NCI-H345 (cell line): Measurements from ENCODE around the gene CKAP2.
"Not testable (repeated sequence)": the region's sequence is repeated elsewhere in the genome, so short reads cannot be mapped to it uniquely, and the experiment has no call there.

ENCODE experiments used
- DNase-seq: peaks from one replicate; lab custom pipeline; 2025; lab: John Stamatoyannopoulos, UW

CKAP2 gene, protein sequence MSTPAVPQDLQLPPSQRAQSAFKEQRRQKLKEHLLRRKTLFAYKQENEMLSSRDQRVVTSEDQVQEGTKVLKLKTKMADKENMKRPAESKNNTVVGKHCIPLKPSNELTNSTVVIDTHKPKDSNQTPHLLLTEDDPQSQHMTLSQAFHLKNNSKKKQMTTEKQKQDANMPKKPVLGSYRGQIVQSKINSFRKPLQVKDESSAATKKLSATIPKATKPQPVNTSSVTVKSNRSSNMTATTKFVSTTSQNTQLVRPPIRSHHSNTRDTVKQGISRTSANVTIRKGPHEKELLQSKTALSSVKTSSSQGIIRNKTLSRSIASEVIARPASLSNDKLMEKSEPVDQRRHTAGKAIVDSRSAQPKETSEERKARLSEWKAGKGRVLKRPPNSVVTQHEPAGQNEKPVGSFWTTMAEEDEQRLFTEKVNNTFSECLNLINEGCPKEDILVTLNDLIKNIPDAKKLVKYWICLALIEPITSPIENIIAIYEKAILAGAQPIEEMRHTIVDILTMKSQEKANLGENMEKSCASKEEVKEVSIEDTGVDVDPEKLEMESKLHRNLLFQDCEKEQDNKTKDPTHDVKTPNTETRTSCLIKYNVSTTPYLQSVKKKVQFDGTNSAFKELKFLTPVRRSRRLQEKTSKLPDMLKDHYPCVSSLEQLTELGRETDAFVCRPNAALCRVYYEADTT

DNA sequence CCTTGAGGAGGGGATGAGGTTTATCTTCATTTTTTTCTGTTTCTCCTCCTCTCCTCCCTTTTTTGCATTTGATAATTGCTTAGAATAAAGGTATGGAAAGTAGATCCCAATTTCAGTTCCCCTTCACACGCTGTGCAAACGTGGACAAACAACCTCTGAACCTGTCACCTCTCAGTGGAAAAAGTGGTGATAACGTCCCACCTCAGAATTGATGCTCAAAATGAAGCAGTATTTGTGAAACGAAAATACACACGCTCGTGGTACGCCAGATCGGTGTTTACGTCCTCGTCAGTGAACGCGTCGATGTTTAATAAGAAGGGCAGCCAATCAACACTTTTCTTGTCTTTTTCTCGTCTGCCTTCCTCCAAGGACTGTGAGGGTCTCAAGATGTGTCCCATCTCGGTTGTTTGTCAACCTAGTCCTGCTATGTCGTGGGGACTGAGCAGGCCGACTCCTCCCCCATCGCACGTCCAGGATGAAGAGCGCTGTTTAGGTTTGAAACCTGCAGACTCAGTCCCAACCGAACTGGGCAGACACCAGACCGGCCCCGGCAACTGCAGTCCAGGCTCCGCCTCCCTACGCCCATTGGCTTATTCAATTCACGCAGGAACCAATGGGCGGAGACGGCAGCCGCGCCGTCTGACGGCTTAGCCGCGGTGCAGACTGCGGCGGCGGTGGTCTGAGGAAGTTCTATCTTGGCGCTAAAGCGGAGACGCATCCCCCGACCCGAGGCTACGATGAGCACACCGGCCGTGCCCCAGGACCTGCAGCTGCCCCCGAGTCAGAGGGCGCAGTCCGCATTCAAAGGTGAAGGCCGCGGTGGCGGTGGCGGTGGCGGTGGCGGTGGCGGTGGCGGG, at the start of gene CKAP2:
Gene CKAP2, plus strand, starts transcription at position 659 of the 857 bp plus-strand sequence. Its CDS starts 79 bp downstream, at position 738.
- DNase-seq, result peak; percentile 93

DNA sequence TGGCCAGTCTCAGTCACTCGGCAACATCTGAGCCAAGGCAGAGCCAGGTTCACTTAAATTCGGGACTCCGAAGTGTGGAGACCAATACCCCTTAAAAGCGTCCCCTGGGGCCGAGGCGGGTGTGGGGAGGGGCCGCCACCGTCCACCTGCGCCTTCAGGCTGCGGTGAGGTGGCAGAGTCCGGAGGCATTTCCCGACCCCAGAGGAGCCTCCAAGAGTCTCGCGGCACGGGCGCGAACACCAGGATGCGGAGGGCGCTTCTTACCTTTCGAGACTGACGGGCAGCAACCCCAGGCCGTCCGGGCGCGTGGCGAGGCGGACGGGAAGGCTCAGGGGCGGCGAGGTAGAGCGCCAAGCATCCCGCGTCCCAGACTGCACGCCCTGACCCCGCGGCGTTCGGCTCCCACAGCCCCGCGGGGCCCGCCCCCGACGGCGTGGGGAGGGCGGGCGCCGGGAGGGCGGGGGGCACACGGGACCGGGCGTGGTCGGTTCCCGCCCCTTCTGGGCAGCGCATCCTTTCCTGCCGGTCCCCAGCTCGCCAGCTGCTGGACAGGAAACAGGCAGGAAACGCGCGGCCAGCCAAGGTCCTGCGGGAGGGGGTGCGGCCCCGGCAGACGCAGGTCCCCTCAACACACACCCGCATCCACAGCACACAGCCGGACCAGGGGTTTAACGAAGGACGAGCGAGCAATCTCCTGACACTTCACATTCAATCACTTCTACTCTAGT, 49.3 kb upstream of the CKAP2 start, which contains the start of gene THSD1:
Gene THSD1, minus strand, starts transcription at position 406 of the 728 bp plus-strand sequence. CDS start 3,572 bp downstream, outside the sequence.
- peak; percentile 27 for DNase-seq

DNA sequence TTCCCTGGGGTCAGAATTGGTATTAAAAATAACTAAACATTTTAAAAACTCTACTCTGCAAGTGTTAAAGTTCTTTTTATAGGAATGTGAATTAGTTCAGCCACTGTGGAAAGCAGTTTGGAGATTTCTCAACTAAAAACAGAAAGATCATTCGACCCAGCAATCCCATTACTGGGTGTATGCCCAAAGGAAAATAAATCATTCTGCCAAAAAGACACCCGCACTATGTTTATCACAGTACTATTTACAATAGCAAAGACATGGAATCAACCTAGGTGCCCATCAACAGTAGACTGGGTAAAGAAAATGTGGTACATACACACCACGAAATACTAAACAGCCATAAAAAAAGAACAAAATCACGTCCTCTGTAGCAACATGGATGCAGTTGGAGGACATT, 48.6 kb upstream of the CKAP2 start:
- no peak for DNase-seq

DNA sequence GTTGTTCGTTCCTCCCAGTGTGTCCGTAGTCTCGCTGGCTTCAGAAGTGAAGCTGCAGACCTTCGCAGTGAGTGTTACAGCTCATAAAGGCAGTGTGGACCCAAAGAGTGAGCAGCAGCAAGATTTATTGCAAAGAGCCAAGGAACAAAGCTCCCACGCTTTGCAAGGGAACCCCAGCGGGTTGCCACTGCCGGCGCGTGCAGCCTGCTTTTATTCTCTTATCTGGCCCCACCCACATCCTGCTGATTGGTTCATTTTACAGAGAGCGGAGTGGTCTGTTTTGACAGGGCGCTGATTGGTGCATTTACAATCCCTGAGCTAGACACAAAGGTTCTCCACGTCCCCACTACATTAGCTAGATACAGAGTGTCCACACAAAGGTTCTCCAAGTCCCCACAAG, 47.8 kb upstream of the CKAP2 start:
- DNase-seq, result not testable (repeated sequence)

DNA sequence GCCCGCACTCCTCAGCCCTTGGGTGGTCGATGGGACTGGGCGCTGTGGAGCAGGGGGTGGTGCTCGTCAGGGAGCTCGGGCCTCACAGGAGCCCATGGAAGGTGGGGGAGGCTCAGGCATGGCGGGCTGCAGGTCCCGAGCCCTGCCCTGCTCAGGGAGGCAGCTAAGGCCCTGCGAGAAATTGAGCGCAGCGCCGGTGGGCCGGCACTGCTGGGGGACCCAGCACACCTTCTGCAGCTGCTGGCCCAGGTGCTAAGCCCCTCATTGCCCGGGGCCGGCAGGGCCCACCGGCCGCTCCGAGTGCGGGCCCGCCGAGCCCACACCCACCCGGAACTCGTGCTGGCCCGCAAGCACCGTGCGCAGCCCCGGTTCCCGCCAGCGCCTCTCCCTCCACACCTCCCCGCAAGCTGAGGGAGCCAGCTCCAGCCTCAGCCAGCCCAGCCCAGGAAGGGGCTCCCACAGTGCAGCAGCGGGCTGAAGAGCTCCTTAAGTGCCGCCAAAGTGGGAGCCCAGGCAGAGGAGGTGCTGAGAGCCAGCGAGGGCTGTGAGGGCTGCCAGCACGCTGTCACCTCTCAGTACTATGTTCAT, 47.1 kb upstream of the CKAP2 start:
- not testable (repeated sequence) for DNase-seq

DNA sequence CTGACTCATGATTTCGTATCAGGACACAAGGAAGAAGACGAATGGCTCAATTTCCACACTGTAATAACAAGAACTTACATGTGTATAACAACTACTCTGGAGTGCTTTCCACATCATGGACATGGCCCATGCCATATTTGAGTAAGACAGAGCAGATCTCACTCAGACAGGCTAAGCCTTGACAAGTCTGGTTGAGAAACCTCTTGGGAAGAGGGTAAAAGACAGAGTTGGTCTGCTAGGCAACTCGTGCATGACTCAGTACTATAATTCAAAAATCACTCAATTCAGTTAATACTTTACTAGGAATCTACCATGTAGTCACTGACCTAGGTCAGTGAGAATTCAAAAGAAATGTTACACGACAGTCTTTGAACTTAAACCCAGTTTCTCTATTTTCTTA, 43.6 kb upstream of the CKAP2 start:
- DNase-seq, result no peak

DNA sequence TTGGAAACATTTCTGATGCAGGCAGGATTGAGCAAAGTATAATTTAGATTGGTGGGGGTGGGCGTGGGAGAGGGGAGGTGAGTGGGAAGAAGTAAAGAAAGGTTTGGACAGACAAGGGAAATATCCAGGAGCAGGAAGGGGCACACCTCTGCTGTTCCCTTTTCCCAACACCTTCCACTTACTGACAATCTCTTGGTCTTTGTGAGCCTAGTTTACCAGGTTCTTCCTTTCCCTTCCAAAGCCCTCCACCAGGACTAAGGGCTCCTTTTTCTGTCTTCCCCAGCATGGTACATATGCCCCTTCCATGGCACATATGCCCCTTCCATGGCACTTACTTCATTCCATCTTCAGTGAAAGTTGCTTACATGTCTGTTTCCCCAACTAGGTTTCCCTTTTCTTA, 43.1 kb upstream of the CKAP2 start:
- DNase-seq, result no peak

DNA sequence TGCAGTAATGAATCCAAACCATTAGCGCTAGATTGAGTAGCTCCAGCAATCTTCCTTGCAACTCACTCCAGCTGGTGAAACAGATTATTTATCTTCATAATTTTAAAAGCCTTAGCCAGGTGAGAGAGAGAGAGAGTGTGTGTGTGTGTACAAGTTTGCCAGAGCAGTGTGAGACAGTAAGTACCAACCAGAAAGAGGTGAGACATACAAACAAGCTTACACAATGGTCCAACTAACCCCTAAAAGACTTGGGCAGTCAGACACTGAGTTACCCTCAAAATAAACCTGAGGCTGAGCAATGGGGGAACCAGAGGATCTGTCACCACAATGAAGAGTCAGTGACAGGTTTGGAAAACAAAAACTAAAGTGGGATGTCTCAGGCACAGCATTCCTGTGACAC, 41.2 kb upstream of the CKAP2 start:
- no peak for DNase-seq

DNA sequence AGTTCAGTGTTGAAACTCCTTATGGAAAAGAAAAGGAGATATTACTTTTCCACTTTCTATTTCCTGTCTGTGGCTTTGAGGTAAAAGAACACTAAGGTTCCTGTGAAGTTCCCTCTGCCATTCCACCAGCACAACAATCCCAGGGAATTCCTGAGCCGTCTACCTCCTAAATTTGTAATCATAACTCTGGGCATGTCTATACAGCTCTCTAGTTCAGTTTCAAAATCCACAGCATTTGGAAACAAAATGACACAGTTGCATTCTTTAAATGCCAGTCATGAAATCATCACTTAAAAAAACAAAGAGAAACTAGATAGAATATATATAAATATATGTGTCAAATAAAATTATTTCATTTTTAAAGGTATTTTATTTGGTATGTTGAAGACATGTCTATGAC, 40.3 kb upstream of the CKAP2 start:
- DNase-seq, result no peak

DNA sequence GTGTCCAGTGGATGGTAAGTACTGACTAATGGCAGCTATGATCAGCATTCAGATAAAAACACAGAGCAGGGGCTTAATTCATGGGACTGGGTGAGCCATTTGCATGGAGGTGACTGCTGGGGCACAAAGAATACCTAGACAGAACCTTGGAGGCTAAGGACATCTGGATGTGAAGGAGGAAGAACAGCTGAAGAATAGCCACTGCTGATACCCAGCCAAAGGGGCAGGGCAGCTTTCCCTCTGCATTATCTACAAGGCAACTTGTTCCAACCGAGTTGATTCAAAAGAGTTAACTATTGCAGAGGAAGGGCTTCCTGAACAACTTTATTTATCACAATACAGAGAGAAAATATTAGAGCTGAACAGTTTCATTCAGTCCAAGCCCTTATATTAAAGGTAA, 36.2 kb upstream of the CKAP2 start:
- no peak for DNase-seq

DNA sequence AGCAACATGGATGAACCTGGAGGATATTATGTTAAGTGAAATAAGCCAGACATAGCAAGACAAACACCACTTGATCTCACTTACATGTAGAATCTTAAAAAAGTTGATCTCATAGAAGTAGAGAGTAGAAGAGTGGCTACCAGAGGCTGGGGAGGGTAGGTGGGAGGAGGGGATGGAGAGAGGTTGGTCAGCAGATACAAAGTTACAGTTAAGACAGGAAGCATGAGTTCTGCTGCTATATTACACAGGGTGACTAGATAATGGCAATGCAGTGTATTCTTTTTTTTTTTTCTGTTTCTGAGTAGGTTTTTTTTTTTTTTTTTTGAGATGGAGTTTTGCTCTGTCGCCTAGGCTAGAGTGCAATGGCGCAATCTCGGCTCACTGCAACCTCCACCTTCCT, 34.1 kb upstream of the CKAP2 start:
- DNase-seq, result no peak

DNA sequence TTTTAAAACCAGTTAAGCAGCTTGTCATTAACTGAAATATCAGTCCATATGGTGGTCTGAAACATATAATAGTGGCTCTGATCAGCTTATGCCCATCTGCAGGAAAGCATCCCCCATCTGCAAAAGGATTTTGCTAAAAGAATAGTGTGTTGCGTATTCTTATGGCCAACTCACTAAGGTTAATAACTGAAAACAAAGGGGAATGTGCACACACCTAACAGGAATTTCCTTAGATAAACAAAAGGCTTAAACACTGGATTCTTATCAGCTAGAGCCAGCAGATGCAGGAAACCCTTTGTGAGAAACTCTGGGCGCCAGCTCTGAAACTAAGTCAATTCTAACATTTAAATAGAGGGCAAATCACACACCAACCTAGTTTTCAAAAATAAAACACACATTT, 27.0 kb upstream of the CKAP2 start:
- no peak for DNase-seq

DNA sequence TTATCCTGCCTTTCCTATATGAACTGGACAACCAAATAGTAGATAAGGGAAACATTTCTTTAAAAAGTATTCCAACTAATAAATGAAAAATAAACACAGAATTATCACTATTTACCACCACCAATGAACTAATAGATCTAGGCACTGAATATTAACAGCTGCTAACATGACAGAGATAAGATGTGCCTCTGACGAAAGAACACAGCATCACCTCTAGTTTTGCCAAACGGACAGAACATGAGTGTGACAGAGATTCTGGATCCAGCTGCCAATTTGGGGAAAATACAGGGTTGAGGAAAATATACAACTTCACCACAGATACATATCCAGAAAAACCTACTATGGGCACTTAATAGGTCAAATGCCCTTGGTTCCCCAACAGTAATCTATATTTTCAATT, 22.8 kb upstream of the CKAP2 start:
- DNase-seq, result no peak

DNA sequence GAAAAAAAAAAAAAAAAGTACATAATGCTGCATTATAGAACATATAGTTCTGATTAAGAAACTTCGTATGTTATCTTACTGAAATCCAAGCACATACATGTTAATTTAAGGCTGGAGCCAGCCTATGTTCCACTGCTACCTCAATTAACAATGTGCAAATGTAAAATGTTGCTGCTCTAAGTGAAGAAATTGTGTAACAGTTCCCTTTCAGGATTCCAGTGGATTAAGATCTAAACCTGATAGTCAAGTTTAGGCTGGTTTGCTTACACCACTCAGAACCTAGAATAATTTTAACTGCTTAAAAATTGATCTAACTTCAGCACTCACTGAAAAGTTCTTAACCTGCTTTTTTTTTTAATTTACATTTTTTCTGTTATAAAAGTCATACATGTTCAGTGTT, 9.0 kb upstream of the CKAP2 start:
- no peak for DNase-seq

DNA sequence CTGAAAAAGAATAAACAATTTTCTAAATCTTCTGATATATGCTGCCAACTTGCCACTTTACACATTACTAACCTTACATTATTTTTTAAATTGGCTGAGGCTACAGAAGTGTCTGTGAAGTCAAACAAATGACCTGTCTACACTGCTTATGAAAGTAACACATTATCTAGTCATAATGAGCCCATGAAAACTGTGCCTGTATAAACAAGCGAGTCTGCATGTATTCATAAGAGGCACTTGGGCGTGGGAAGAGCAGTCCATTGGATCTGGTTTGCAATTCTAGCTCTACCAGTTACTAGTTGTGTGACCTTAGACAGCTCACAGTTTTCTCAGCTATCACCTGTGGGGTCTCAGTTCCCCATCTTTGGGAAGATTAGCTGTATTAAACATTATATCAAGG, 7.9 kb upstream of the CKAP2 start:
- no peak for DNase-seq

DNA sequence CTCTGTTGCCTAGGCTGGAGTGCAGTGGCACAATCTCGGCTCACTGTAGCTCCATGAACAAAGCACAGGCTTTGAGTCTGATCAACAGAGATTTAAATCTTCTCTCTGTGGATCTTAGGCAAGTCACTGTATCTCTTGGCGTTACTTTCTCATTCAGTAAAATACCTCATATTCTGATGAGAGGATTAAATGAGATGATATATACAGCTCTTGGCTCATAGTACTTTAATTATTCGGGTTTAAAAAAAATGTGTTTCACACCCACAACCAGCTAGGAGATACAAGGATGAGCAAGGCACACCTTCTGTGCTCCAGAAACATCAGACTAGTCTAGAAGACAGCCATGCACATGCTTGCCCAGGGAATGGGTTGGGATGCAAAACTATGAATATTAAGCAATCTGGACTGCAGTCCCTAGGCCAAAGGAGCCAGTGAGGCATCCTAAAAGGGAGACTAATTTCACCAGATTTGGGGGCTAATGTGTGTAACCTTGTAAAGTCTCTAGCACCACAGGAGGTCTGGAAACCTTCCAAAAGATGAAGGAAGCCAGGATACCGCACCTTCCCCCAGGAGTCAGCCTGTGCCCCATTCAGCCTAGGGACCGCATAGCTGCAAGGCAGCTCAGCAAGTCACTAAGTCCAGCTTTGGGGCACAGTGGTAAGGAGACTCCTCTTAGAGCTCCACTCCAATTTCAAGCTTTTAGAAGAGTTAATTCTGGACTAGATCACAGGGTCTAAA, 7.3 kb upstream of the CKAP2 start:
- no peak for DNase-seq

DNA sequence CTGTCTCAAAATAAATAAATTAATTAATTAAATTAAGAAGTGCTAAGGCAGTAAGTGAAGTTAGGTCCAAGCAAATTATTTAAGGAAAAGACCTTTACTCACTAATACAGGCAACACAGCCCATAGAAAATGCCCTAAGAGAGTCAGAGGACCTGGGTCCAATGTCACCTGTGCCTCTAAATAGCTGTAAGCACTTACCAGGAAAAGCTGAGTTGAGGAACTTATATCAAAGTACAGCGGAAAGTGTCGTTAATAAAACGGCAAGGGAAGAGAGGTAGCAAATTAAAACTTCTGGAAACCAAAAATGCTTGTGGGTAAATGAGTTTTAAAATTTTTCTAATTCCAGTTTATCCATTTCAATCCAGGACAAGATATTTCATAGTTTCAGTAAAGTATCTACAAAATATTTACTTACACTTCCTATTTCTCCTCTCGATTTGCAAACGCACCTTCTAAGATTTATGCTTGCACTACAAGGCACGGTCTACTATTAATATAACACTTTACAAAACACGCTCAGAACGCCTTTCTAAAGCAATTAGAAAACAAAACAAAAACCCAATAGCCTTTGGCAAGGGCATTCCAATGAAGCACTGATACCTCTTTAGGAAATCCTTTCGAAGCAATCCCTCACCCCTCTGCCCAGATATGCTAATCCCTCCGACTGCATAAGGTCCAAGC, 5.8 kb upstream of the CKAP2 start:
- DNase-seq, result no peak

DNA sequence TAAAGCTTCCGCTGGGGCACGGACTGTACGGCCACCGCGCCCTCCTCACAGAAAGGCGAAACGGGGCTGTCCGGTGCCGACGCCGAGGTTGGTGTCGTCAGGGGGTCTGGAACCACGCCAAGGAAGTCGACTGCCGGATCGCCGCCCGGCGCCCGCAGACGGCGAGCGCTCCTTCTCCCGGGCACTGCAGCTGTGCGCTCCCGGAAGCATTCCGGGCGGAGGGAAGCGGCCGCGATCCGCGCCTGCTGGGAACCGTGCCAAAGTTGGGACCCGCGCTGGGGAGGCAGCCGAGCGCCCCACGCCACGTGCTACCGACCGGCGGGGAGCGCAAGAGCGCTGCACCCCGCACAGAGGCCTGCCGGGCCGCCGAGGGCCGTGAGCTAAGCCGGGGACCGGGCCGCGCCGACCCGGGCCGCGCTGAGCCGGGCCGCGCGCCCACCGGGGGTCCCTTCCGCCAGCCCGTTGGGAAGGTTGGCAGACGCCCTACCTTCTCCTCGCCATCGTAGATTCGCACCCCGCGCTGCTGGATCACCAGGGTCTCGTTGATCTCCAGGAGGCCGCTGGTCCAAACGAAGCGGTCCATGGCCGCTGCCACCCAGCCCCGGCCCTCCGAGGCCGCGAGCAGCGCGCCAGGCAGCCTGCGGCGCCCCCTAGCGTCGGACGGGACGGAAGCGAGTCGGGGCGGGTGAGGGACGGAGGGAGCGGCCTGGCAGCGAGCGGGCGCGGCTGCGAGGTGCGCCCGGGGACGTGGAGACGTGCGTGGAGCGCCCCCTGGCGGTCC, 5.1 kb upstream of the CKAP2 start, which contains the start of gene VPS36:
Gene VPS36, minus strand, starts transcription at position 623 of the 781 bp plus-strand sequence. Its CDS starts 40 bp downstream, at position 583.
- peak; percentile 92 for DNase-seq

DNA sequence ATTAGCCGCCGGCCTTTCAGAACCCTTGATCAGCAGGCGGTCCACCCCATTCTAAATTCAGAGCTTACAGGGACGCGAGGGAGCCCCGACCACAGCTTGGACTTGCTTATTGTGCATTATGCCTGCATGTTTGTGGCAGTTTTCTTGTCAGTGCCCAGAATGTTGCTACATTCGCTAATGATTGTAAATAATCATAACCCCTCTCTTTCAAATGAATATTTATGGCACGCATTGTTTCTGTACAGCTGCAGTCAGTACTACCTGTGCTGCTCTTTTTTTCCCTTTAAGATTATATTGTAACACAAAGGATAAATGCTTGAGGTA, 4.5 kb upstream of the CKAP2 start:
- no peak for DNase-seq
